ENCODE data around the gene LRMDA.

- no peak for TF ChIP-seq CTCF (conservative IDR thresholded peaks at IDR 0.05; ENCODE audit: low read length)
- no peak for TF ChIP-seq EZH2phosphoT487 (IDR thresholded peaks at IDR 0.05; ENCODE audit: borderline replicate concordance, low read depth, low read length)
Observed at GRCh38 chr10:75864717-75865116, 433.3 kb downstream of the LRMDA start.

All from OCI-LY7 (cell line).